ENCODE data around the gene SERPINB8. TPM values are rescaled to one million over a fixed set of nuclear protein-coding genes. Genes with fewer than 3 reads are reported as not detected.

SERPINB8 gene
- 0.97 and 0.98 TPM in 2 replicates for total RNA-seq (2022)
- Bru-seq, nascent RNA, result percentile 35 among the genes with signal in this experiment
- BruChase-seq, experiment 1, labeled RNA remaining after a 2-hour chase, result percentile 32 among the genes with signal in this experiment
- percentile 25 among the genes with signal in this experiment for BruChase-seq, experiment 2, labeled RNA remaining after a 6-hour chase
- long read RNA-seq, partial matches to known transcripts, result 1 of 4 reads
- long read RNA-seq, other reads (novel, unspliced or antisense), result 0 of 4 reads

- peak within 1 kb of the TSS; percentile 89 for H3K4me3 Mint-ChIP-seq (ENCODE audit: unreplicated experiment)
- TF ChIP-seq CTCF (IDR thresholded peaks at IDR 0.05; ENCODE audit: insufficient read depth in 1 of 2, low read depth in 1 of 2, low read length in 1 of 2, severe bottlenecking in 1 of 2, unreplicated experiment in 1 of 2), result no peak
- H3K9me3 ChIP-seq, result no peaks in the 10 kb centered on the region
- BruUV-seq (replicated peaks), result TSS peak; percentile 72
- peak; percentile 84 for DNase-seq
- ChIA-PET POLR2A (no interaction called here), CTCF (no interaction called here)
- peaks cover 9% of the 10 kb centered on the region for H3K4me1 Mint-ChIP-seq (ENCODE audit: low read depth, unreplicated experiment)
- H3K36me3 Mint-ChIP-seq (ENCODE audit: insufficient read depth, unreplicated experiment), result peaks cover 12% of the 10 kb centered on the region
- H3K27me3 ChIP-seq (replicated peaks; ENCODE audit: control insufficient read depth, insufficient read depth, low read length), result no peaks in the 10 kb centered on the region
- no peaks in the 10 kb centered on the region for H3K9me3 Mint-ChIP-seq (ENCODE audit: unreplicated experiment)
- peak within 1 kb of the TSS; percentile 97 for H3K27ac Mint-ChIP-seq (ENCODE audit: unreplicated experiment)
- H3K36me3 ChIP-seq (ENCODE audit: control insufficient read depth, insufficient read depth, low read length), result no peaks in the 10 kb centered on the region
- peak within 1 kb of the TSS; percentile 61 for H3K4me3 ChIP-seq (ENCODE audit: low read depth, low read length)
- H3K4me1 ChIP-seq, result no peaks in the 10 kb centered on the region
- intact Hi-C loops (cut with micrococcal nuclease; ENCODE audit: unreplicated experiment), result no loop called here
- H3K27me3 Mint-ChIP-seq (ENCODE audit: insufficient read depth, unreplicated experiment), result peaks cover 2% of the 10 kb centered on the region
Observed at GRCh38 chr18:63969942-63970808, at the start of gene SERPINB8. SERPINB8 (plus strand) TSS chr18:63970081; CDS start chr18:63978309, 8,228 bp downstream.

- BruUV-seq (replicated peaks), result no TSS peak
- H3K27ac Mint-ChIP-seq (ENCODE audit: unreplicated experiment), result no peak overlapping the region
- Histone ChIP-seq H3K27me3 (replicated peaks; ENCODE audit: control insufficient read depth, insufficient read depth, low read length) (no peaks in the 10 kb centered on the region), H3K4me1 (no peaks in the 10 kb centered on the region), H3K36me3 (ENCODE audit: control insufficient read depth, insufficient read depth, low read length) (no peaks in the 10 kb centered on the region), H3K9me3 (no peaks in the 10 kb centered on the region), H3K4me3 (ENCODE audit: low read depth, low read length) (no peak overlapping the region)
- H3K9me3 Mint-ChIP-seq (ENCODE audit: unreplicated experiment), result no peaks in the 10 kb centered on the region
- H3K36me3 Mint-ChIP-seq (ENCODE audit: insufficient read depth, unreplicated experiment), result no peaks in the 10 kb centered on the region
- ChIA-PET CTCF (no interaction called here), POLR2A (no interaction called here)
- H3K4me1 Mint-ChIP-seq (ENCODE audit: low read depth, unreplicated experiment), result no peaks in the 10 kb centered on the region
- H3K27me3 Mint-ChIP-seq (ENCODE audit: insufficient read depth, unreplicated experiment), result peaks cover 4% of the 10 kb centered on the region
- H3K4me3 Mint-ChIP-seq (ENCODE audit: unreplicated experiment), result no peak overlapping the region
- TF ChIP-seq CTCF (IDR thresholded peaks at IDR 0.05; ENCODE audit: insufficient read depth in 1 of 2, low read depth in 1 of 2, low read length in 1 of 2, severe bottlenecking in 1 of 2, unreplicated experiment in 1 of 2), result no peak
- DNase-seq, result no peak
- intact Hi-C loops (cut with micrococcal nuclease; ENCODE audit: unreplicated experiment), result no loop called here
Observed at GRCh38 chr18:63922049-63922448, 47.8 kb upstream of the SERPINB8 start.

- BruUV-seq (replicated peaks), result no TSS peak
- no peaks in the 10 kb centered on the region for H3K4me1 Mint-ChIP-seq (ENCODE audit: low read depth, unreplicated experiment)
- H3K4me3 Mint-ChIP-seq (ENCODE audit: unreplicated experiment), result no peak overlapping the region
- no peaks in the 10 kb centered on the region for H3K9me3 Mint-ChIP-seq (ENCODE audit: unreplicated experiment)
- no peaks in the 10 kb centered on the region for H3K36me3 ChIP-seq (ENCODE audit: control insufficient read depth, insufficient read depth, low read length)
- no peak for DNase-seq
- H3K27me3 ChIP-seq (replicated peaks; ENCODE audit: control insufficient read depth, insufficient read depth, low read length), result no peaks in the 10 kb centered on the region
- H3K27ac Mint-ChIP-seq (ENCODE audit: unreplicated experiment), result no peak overlapping the region
- peaks cover 4% of the 10 kb centered on the region for H3K27me3 Mint-ChIP-seq (ENCODE audit: insufficient read depth, unreplicated experiment)
- H3K9me3 ChIP-seq, result no peaks in the 10 kb centered on the region
- no peak for TF ChIP-seq CTCF (IDR thresholded peaks at IDR 0.05; ENCODE audit: insufficient read depth in 1 of 2, low read depth in 1 of 2, low read length in 1 of 2, severe bottlenecking in 1 of 2, unreplicated experiment in 1 of 2)
- POLR2A ChIA-PET, result no interaction called here
- H3K4me1 ChIP-seq, result no peaks in the 10 kb centered on the region
- intact Hi-C loops (cut with micrococcal nuclease; ENCODE audit: unreplicated experiment), result no loop called here
- CTCF ChIA-PET, result no interaction called here
- H3K4me3 ChIP-seq (ENCODE audit: low read depth, low read length), result no peak overlapping the region
- no peaks in the 10 kb centered on the region for H3K36me3 Mint-ChIP-seq (ENCODE audit: insufficient read depth, unreplicated experiment)
Observed at GRCh38 chr18:63924551-63924950, 45.3 kb upstream of the SERPINB8 start.

All from Caco-2 (cell line).